Activated naive CD8-positive, alpha-beta T cell treated with anti-CD3 and anti-CD28 coated beads, Interleukin-2, amount 10 ng/mL, durations not matched to agents 7 days and 5 days (primary cell): ENCODE measurements around the gene RXRB. TPM values are rescaled to one million over a fixed set of nuclear protein-coding genes. Genes with fewer than 3 reads are reported as not detected.
A peak's percentile ranks its signal among the peaks of the same experiment; 100 is the strongest.
"Not testable (repeated sequence)": the region's sequence is repeated elsewhere in the genome, so short reads cannot be mapped to it uniquely, and the experiment has no call there.

ENCODE experiments used
- ATAC-seq: fragments of 150-1000 bp; cut with Tn5 transposase; one replicate; pipeline ENCODE4 v1.10.0; 2021; ENCODE audit warnings: low read depth, moderate library complexity
- POLR2A ChIA-PET: fragments of 350-600 bp; sonication (Branson Sonifier 250); formaldehyde crosslinking; loops from one replicate; lab custom pipeline; 2021; ENCODE audit warnings: antibody characterized with exemption; lab: Charles Lee
- DNase-seq: peaks from one replicate; pipeline ENCODE4 v3.0.0; 2021
- H3K27ac Mint-ChIP-seq: one replicate; pipeline ENCODE4 v1.8.0; 2022; ENCODE audit warnings: mild to moderate bottlenecking, mixed read lengths
- H3K27me3 Mint-ChIP-seq: one replicate; pipeline ENCODE4 v1.8.0; 2022; ENCODE audit warnings: mild to moderate bottlenecking, moderate library complexity, mixed read lengths
- H3K36me3 Mint-ChIP-seq: one replicate; pipeline ENCODE4 v1.8.0; 2021; ENCODE audit warnings: mild to moderate bottlenecking, mixed read lengths
- H3K4me1 Mint-ChIP-seq: one replicate; pipeline ENCODE4 v1.8.0; 2021; ENCODE audit warnings: mixed read lengths
- H3K4me3 Mint-ChIP-seq: one replicate; pipeline ENCODE4 v1.8.0; 2022; ENCODE audit warnings: mild to moderate bottlenecking, moderate library complexity, mixed read lengths
- H3K9me3 Mint-ChIP-seq: one replicate; pipeline ENCODE4 v1.8.0; 2021; ENCODE audit warnings: mixed read lengths
- total RNA-seq, 2 experiments: library from RNA; stranded (reverse); gene quantifications; one replicate each; pipeline ENCODE4 v1.2.3, GENCODE V29; 2021

The RXRB gene
- total RNA-seq, 2 experiments from 2014 or later = 54.6 to 60.0 TPM

- H3K4me1 Mint-ChIP-seq = peaks cover 4% of the 10 kb centered on the region
- ATAC-seq (no peak), DNase-seq (no peak)
- H3K36me3 Mint-ChIP-seq = no peaks in the 10 kb centered on the region
- H3K9me3 Mint-ChIP-seq = no peaks in the 10 kb centered on the region
- peaks cover 3% of the 10 kb centered on the region for H3K27me3 Mint-ChIP-seq
- no peak overlapping the region for H3K4me3 Mint-ChIP-seq
- POLR2A ChIA-PET = no interaction called here
- H3K27ac Mint-ChIP-seq = no peak overlapping the region
Measured at GRCh38 chr6:33165581-33166258, 34.7 kb downstream of the RXRB start.

- ATAC-seq (no peak), DNase-seq (no peak)
- no peak overlapping the region for H3K4me3 Mint-ChIP-seq
- POLR2A ChIA-PET = no interaction called here
- H3K27ac Mint-ChIP-seq = no peak overlapping the region
- H3K36me3 Mint-ChIP-seq = no peaks in the 10 kb centered on the region
- H3K27me3 Mint-ChIP-seq = peaks cover 3% of the 10 kb centered on the region
- H3K9me3 Mint-ChIP-seq = no peaks in the 10 kb centered on the region
- peaks cover 4% of the 10 kb centered on the region for H3K4me1 Mint-ChIP-seq
Measured at GRCh38 chr6:33164665-33165373, 35.6 kb downstream of the RXRB start.

GRCh38 chr6:33164176-33164575 is 36.3 kb downstream of the RXRB start:
- Mint-ChIP-seq H3K9me3 (no peaks in the 10 kb centered on the region), H3K27me3 (peaks cover 3% of the 10 kb centered on the region), H3K4me1 (peaks cover 4% of the 10 kb centered on the region), H3K4me3 (no peak overlapping the region), H3K36me3 (no peaks in the 10 kb centered on the region), H3K27ac (no peak overlapping the region)
- ATAC-seq (no peak), DNase-seq (no peak)
- POLR2A ChIA-PET = no interaction called here

GRCh38 chr6:33163540-33163939 is 36.9 kb downstream of the RXRB start:
- Mint-ChIP-seq H3K27ac (no peak overlapping the region), H3K9me3 (no peaks in the 10 kb centered on the region), H3K4me3 (no peak overlapping the region), H3K4me1 (peaks cover 4% of the 10 kb centered on the region), H3K36me3 (no peaks in the 10 kb centered on the region), H3K27me3 (peaks cover 3% of the 10 kb centered on the region)
- no peak for DNase-seq
- POLR2A ChIA-PET = no interaction called here
- no peak for ATAC-seq

GRCh38 chr6:33161354-33162331 is 38.8 kb downstream of the RXRB start:
- no peaks in the 10 kb centered on the region for H3K36me3 Mint-ChIP-seq
- H3K4me1 Mint-ChIP-seq = peaks cover 4% of the 10 kb centered on the region
- peak overlapping the region; percentile 88 for H3K4me3 Mint-ChIP-seq
- peak; percentile 94 for ATAC-seq
- POLR2A ChIA-PET = interaction anchor here (0.9 to 1.6 kb wide), 2 partner anchors 47 to 87 kb away, joined by 4 to 7 read pairs; partner anchors contain the start of gene RING1
- peak overlapping the region; percentile 83 for H3K27ac Mint-ChIP-seq
- peaks cover 5% of the 10 kb centered on the region for H3K27me3 Mint-ChIP-seq
- peak; percentile 93 for DNase-seq
- H3K9me3 Mint-ChIP-seq = no peaks in the 10 kb centered on the region

- no peak for ATAC-seq
- Mint-ChIP-seq H3K9me3 (no peaks in the 10 kb centered on the region), H3K4me1 (peaks cover 4% of the 10 kb centered on the region), H3K27me3 (peaks cover 5% of the 10 kb centered on the region), H3K27ac (peak overlapping the region; percentile 83), H3K36me3 (no peaks in the 10 kb centered on the region), H3K4me3 (peak overlapping the region; percentile 88)
- no peak for DNase-seq
- POLR2A ChIA-PET = interaction anchor here (1.6 kb wide), 1 partner anchor 87 kb away, joined by 7 read pairs; no protein-coding TSS in a partner anchor
Measured at GRCh38 chr6:33160728-33161344, 39.6 kb downstream of the RXRB start.

- peaks cover 5% of the 10 kb centered on the region for H3K27me3 Mint-ChIP-seq
- DNase-seq (no peak), ATAC-seq (no peak)
- no peaks in the 10 kb centered on the region for H3K36me3 Mint-ChIP-seq
- POLR2A ChIA-PET = interaction anchor here (1.5 kb wide), 1 partner anchor 38 kb away, joined by 3 read pairs; no protein-coding TSS in a partner anchor
- peaks cover 4% of the 10 kb centered on the region for H3K4me1 Mint-ChIP-seq
- H3K4me3 Mint-ChIP-seq = no peak overlapping the region
- no peaks in the 10 kb centered on the region for H3K9me3 Mint-ChIP-seq
- no peak overlapping the region for H3K27ac Mint-ChIP-seq
Measured at GRCh38 chr6:33160096-33160495, 40.4 kb downstream of the RXRB start.

GRCh38 chr6:33156964-33157363 is 43.5 kb downstream of the RXRB start:
- no peak for DNase-seq

GRCh38 chr6:33156561-33156960 is 43.9 kb downstream of the RXRB start:
- POLR2A ChIA-PET = interaction anchor here (0.8 to 1.5 kb wide), 2 partner anchors 92 to 93 kb away, joined by 3 to 4 read pairs; no protein-coding TSS in a partner anchor
- H3K4me3 Mint-ChIP-seq = no peak overlapping the region

More at GRCh38 chr6:33156964-33157363, 43.5 kb downstream of the RXRB start:
- peaks cover 4% of the 10 kb centered on the region for H3K4me1 Mint-ChIP-seq
- no peak for ATAC-seq
- POLR2A ChIA-PET = interaction anchor here (0.8 to 1.5 kb wide), 3 partner anchors 52 to 93 kb away, joined by 3 to 4 read pairs (median 3); no protein-coding TSS in a partner anchor
- peaks cover 5% of the 10 kb centered on the region for H3K9me3 Mint-ChIP-seq
- H3K27me3 Mint-ChIP-seq = peaks cover 11% of the 10 kb centered on the region
- no peak overlapping the region for H3K4me3 Mint-ChIP-seq
- H3K36me3 Mint-ChIP-seq = no peaks in the 10 kb centered on the region
- no peak overlapping the region for H3K27ac Mint-ChIP-seq

GRCh38 chr6:33154349-33154748 is 46.1 kb downstream of the RXRB start:
- H3K4me3 Mint-ChIP-seq = no peak overlapping the region
- POLR2A ChIA-PET = interaction anchor here (1.5 kb wide), 1 partner anchor 53 kb away, joined by 3 read pairs; the partner anchor contains the start of gene RING1
- ATAC-seq = no peak
- H3K4me1 Mint-ChIP-seq = no peaks in the 10 kb centered on the region
- peaks cover 8% of the 10 kb centered on the region for H3K9me3 Mint-ChIP-seq
- DNase-seq = no peak
- peaks cover 2% of the 10 kb centered on the region for H3K36me3 Mint-ChIP-seq
- H3K27me3 Mint-ChIP-seq = peaks cover 24% of the 10 kb centered on the region
- no peak overlapping the region for H3K27ac Mint-ChIP-seq

More at GRCh38 chr6:33156561-33156960, 43.9 kb downstream of the RXRB start:
- Mint-ChIP-seq H3K4me1 (peaks cover 4% of the 10 kb centered on the region), H3K36me3 (peaks cover 2% of the 10 kb centered on the region), H3K27me3 (peaks cover 15% of the 10 kb centered on the region), H3K9me3 (peaks cover 8% of the 10 kb centered on the region), H3K27ac (no peak overlapping the region)
- DNase-seq (no peak), ATAC-seq (no peak)

GRCh38 chr6:33151050-33151449 is 49.4 kb downstream of the RXRB start:
- POLR2A ChIA-PET = no interaction called here
- H3K4me1 Mint-ChIP-seq = no peaks in the 10 kb centered on the region
- ATAC-seq = no peak
- H3K27ac Mint-ChIP-seq = no peak overlapping the region
- H3K9me3 Mint-ChIP-seq = peaks cover 8% of the 10 kb centered on the region
- DNase-seq = no peak
- no peak overlapping the region for H3K4me3 Mint-ChIP-seq
- H3K36me3 Mint-ChIP-seq = peaks cover 2% of the 10 kb centered on the region
- H3K27me3 Mint-ChIP-seq = peaks cover 33% of the 10 kb centered on the region

- POLR2A ChIA-PET, H3K4me3 Mint-ChIP-seq, H3K27ac Mint-ChIP-seq, H3K36me3 Mint-ChIP-seq, H3K9me3 Mint-ChIP-seq, ATAC-seq, DNase-seq, H3K4me1 Mint-ChIP-seq: not testable (repeated sequence)
- H3K27me3 Mint-ChIP-seq = peaks cover 33% of the 10 kb centered on the region
Measured at GRCh38 chr6:33150560-33150959, 49.9 kb downstream of the RXRB start.
